Measurements from ENCODE around the gene NACA2. TPM values are rescaled to one million over a fixed set of nuclear protein-coding genes. Genes with fewer than 3 reads are reported as not detected.

Gene NACA2
- total and polyA plus RNA-seq, 2 of the 13 experiments (the other 11 are each of a cell fraction or from before 2014, with no cell fraction given): 0.21 TPM; not detected in 1

GRCh38 chr17:61639818-61640217 is 48.8 kb upstream of the NACA2 start:
- 0% methylated on average over 1 of the region's 1 CpG for WGBS (ENCODE audit: low lambda C conversion rate)
- intact Hi-C loops (cut with micrococcal nuclease; ENCODE audit: unreplicated experiment): no loop called here

More at GRCh38 chr17:61639818-61640217, 48.8 kb upstream of the NACA2 start:
- FAIRE-seq (no peak), DNase-seq (ENCODE audit: low spot score) (no peak), ATAC-seq (no peak)
- in situ Hi-C loops (cut with HindIII; ENCODE audit: extremely low pct_ligation_motif_present, low pct_unique_long_range_greater_than_20kb): loop anchor here (5.0 to 10.0 kb wide), 2 partner anchors 197 to 465 kb away; no protein-coding TSS in a partner anchor
- no peak overlapping the region for H3K27ac ChIP-seq (ENCODE audit: extremely low read length, insufficient read depth, low read length)
- no peaks in the 10 kb centered on the region for H3K4me1 ChIP-seq (ENCODE audit: insufficient read depth, low read length)
- ChIA-PET POLR2A (no interaction called here), CTCF (ENCODE audit: low intra/inter-chr PET ratio, low total read pairs) (no interaction called here)
- peaks cover 5% of the 10 kb centered on the region; the same call in 1 of the 2 replicates for H3K9me3 ChIP-seq (ENCODE audit: low read length)
- H4K20me1 ChIP-seq (ENCODE audit: insufficient read depth, low read length): no peaks in the 10 kb centered on the region
- no peak overlapping the region for H2AFZ ChIP-seq (ENCODE audit: low read length)
- H3K9ac ChIP-seq (ENCODE audit: insufficient read depth, low read depth, low read length): no peak overlapping the region
- no peaks in the 10 kb centered on the region for H3K36me3 ChIP-seq (replicated peaks in 1 of 2; ENCODE audit: control insufficient read depth in 1 of 2, insufficient read depth in 2 of 2, low read length in 2 of 2)
- BruUV-seq (replicated peaks): no TSS peak
- H3K79me2 ChIP-seq (ENCODE audit: insufficient read depth, low read length): no peaks in the 10 kb centered on the region
- no peak overlapping the region for H3K4me2 ChIP-seq (ENCODE audit: low read depth, low read length)
- no peak overlapping the region for H3K4me3 ChIP-seq (replicated peaks in 1 of 3; ENCODE audit: insufficient read depth in 1 of 3, low read depth in 2 of 3, low read length in 3 of 3)
- H3K27me3 ChIP-seq (ENCODE audit: control insufficient read depth in 1 of 2, insufficient read depth in 2 of 2, low read length in 2 of 2): no peaks in the 10 kb centered on the region; a peak in 1 of 5 replicates
- TF ChIP-seq IRF1 (CRISPR knock-in tag; IDR thresholded peaks at IDR 0.05; ENCODE audit: low read depth) (no peak), ZNF766 (CRISPR knock-in tag; IDR thresholded peaks at IDR 0.05; ENCODE audit: borderline replicate concordance) (no peak), TARDBP (CRISPR knock-in tag; IDR thresholded peaks at IDR 0.05) (no peak), TFDP2 (CRISPR knock-in tag; IDR thresholded peaks at IDR 0.05) (no peak), SOX13 (IDR thresholded peaks at IDR 0.05) (no peak), SOX13 (CRISPR knock-in tag; conservative IDR thresholded peaks at IDR 0.05 in 1 of 2, IDR thresholded peaks at IDR 0.05 in 1 of 2) (no peak), SIX4 (CRISPR knock-in tag; IDR thresholded peaks at IDR 0.05) (no peak), GTF2F1 (IDR thresholded peaks at IDR 0.05; ENCODE audit: low read length) (no peak)

Measured in HepG2 (cell line).